HuH-7 (cell line): ENCODE results near the gene DCBLD2.
"Not testable (repeated sequence)": the region's sequence is repeated elsewhere in the genome, so short reads cannot be mapped to it uniquely, and the experiment has no call there.

ENCODE experiments used
- DNase-seq: peaks from one replicate; pipeline ENCODE4 v3.0.0; 2011; ENCODE audit warnings: low spot score

DCBLD2 gene

GRCh38 chr3:98890965-98891910, 10.3 kb downstream of the DCBLD2 start:
- DNase-seq, result no peak

GRCh38 chr3:98890181-98890835, 11.2 kb downstream of the DCBLD2 start:
- DNase-seq, result no peak

- DNase-seq, result no peak
These were observed 13.8 kb downstream of the DCBLD2 start for GRCh38 chr3:98887684-98888083.

GRCh38 chr3:98886525-98886924, 15.0 kb downstream of the DCBLD2 start:
- no peak for DNase-seq

- no peak for DNase-seq
These were observed 15.6 kb downstream of the DCBLD2 start for GRCh38 chr3:98885851-98886250.

GRCh38 chr3:98884675-98885371, 16.7 kb downstream of the DCBLD2 start:
- no peak for DNase-seq

- not testable (repeated sequence) for DNase-seq
These were observed 18.7 kb downstream of the DCBLD2 start for GRCh38 chr3:98882614-98883333.

GRCh38 chr3:98877132-98877531, 24.4 kb downstream of the DCBLD2 start:
- no peak for DNase-seq

GRCh38 chr3:98875535-98875934, 26.0 kb downstream of the DCBLD2 start:
- no peak for DNase-seq

GRCh38 chr3:98874602-98875249, 26.8 kb downstream of the DCBLD2 start:
- DNase-seq, result no peak

GRCh38 chr3:98869391-98869790, 32.1 kb downstream of the DCBLD2 start:
- no peak for DNase-seq

GRCh38 chr3:98857971-98858370, 43.5 kb downstream of the DCBLD2 start:
- not testable (repeated sequence) for DNase-seq

GRCh38 chr3:98857258-98857657, 44.2 kb downstream of the DCBLD2 start:
- not testable (repeated sequence) for DNase-seq

- no peak for DNase-seq
These were observed 44.8 kb downstream of the DCBLD2 start for GRCh38 chr3:98856724-98857123.

GRCh38 chr3:98855806-98856400, 45.6 kb downstream of the DCBLD2 start:
- no peak for DNase-seq

GRCh38 chr3:98848108-98848507, 53.4 kb downstream of the DCBLD2 start:
- DNase-seq, result no peak

GRCh38 chr3:98846101-98846500, 55.4 kb downstream of the DCBLD2 start:
- DNase-seq, result no peak

GRCh38 chr3:98843266-98843959, 58.1 kb downstream of the DCBLD2 start:
- no peak for DNase-seq

GRCh38 chr3:98839846-98840245, 61.6 kb downstream of the DCBLD2 start:
- no peak for DNase-seq

- not testable (repeated sequence) for DNase-seq
These were observed 70.4 kb downstream of the DCBLD2 start for GRCh38 chr3:98831060-98831459.
